Measurements from ENCODE around the gene ARMH3. TPM values are rescaled to one million over a fixed set of nuclear protein-coding genes. Genes with fewer than 3 reads are reported as not detected.

The ARMH3 gene
- polyA plus RNA-seq, 4 donors: 14.1 to 21.7 (median 18.1) TPM

DNA sequence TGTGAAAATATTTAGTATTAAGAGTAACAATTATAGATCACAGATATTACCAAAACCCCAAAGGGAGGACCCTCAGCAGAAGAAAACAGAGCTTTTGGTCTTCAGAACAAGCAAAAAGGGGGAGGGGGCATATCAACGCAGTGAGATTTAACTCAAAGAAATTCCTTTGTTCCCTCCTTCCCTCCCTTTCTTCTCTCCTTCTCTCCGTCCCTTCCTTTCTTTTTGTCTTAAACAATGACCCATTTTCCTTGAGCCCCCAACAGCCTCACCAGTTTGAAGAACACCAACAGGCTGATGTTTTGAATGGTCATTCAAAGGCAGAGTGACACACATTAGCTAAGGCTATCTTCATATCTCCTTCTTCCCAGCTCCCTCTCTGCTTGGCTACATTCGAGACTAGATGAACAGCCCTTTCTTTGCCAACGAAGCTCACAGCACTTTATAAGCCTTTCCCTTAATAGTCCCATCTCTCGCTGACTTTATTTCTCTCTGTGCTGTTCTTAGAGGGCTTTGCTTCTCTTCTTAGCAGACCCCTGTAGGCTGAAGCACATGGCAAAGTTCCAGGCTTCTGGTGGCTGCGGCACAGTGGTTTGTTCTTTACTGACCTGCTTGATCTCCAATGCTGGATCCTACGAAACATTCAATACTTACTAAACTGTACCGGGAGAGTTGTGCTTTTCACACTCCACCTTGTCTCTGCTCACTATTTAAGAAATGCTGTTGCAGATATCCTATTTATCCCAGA lies 136.8 kb downstream of the ARMH3 start:
- Histone ChIP-seq H3K36me3 (ENCODE audit: control insufficient read depth in 3 of 3, insufficient read depth in 2 of 3, low read depth in 1 of 3, low read length in 3 of 3) (no peaks in the 10 kb centered on the region), H3K9me3 (ENCODE audit: control insufficient read depth in 2 of 2, insufficient read depth in 1 of 2, low read depth in 1 of 2, low read length in 1 of 2) (no peaks in the 10 kb centered on the region), H3K4me1 (ENCODE audit: control insufficient read depth in 3 of 3, insufficient read depth in 2 of 3, low read depth in 1 of 3, low read length in 2 of 3) (no peaks in the 10 kb centered on the region), H3K4me3 (ENCODE audit: low read depth in 1 of 3, low read length in 3 of 3) (no peak overlapping the region), H3K27me3 (ENCODE audit: control insufficient read depth in 3 of 3, insufficient read depth in 3 of 3, low read length in 3 of 3) (no peaks in the 10 kb centered on the region), H3K27ac (ENCODE audit: low read depth in 1 of 3, low read length in 2 of 3) (no peak overlapping the region)
- no peak for FAIRE-seq
- WGBS, 3 donors: 89 to 94% (median 90%) methylated on average over 8 of the region's 8 CpGs
- DNase-seq: no peak

- no peak overlapping the region for H3K27ac ChIP-seq (ENCODE audit: low read depth in 1 of 3, low read length in 2 of 3)
- H3K9me3 ChIP-seq (ENCODE audit: control insufficient read depth in 2 of 2, insufficient read depth in 1 of 2, low read depth in 1 of 2, low read length in 1 of 2): no peaks in the 10 kb centered on the region
- FAIRE-seq (no peak), DNase-seq (no peak)
- no peak overlapping the region for H3K4me3 ChIP-seq (ENCODE audit: low read depth in 1 of 3, low read length in 3 of 3)
- no peaks in the 10 kb centered on the region for H3K4me1 ChIP-seq (ENCODE audit: control insufficient read depth in 3 of 3, insufficient read depth in 2 of 3, low read depth in 1 of 3, low read length in 2 of 3)
- H3K27me3 ChIP-seq (ENCODE audit: control insufficient read depth in 3 of 3, insufficient read depth in 3 of 3, low read length in 3 of 3): no peaks in the 10 kb centered on the region
- 91 to 100% (median 95%) methylated on average over 2 of the region's 2 CpGs for WGBS, 3 donors
- peaks cover 0 to 21% (median 0%) of the 10 kb centered on the region in 3 donors for H3K36me3 ChIP-seq (ENCODE audit: control insufficient read depth in 3 of 3, insufficient read depth in 2 of 3, low read depth in 1 of 3, low read length in 3 of 3)
These were observed 143.3 kb downstream of the ARMH3 start for GRCh38 chr10:101912561-101913179.

DNA sequence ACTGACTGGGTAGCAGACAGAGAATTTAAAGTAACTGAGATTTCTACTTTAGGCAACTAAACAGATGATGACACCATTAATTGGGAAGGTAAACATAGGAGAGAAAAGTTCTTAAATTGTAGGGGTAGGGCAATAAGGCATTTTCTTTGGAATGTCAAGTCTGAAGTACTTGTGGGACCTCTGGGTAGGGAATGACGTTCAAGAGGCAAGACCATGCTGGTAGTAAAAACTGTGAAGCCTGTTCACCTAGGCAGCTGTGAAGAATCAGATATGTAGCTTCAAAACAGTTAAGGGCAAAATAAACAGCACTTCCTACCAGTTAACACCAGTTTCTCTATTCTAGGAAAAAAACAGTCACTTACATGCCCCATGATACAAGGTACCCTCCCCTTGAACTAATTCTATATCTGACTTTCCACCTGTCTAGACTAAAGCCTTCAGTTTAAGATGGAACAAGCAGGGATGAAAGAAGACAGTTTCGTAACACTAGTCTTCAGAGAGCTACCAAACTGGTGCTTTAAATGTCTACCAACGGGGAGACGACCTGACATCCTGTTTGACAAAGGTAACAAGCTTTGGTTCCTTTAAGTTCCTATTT lies 149.3 kb downstream of the ARMH3 start:
- Histone ChIP-seq H3K36me3 (ENCODE audit: control insufficient read depth in 3 of 3, insufficient read depth in 2 of 3, low read depth in 1 of 3, low read length in 3 of 3) (peaks cover 3 to 21% (median 5%) of the 10 kb centered on the region in 3 donors), H3K4me3 (ENCODE audit: low read depth in 1 of 3, low read length in 3 of 3) (no peak overlapping the region), H3K27me3 (ENCODE audit: control insufficient read depth in 3 of 3, insufficient read depth in 3 of 3, low read length in 3 of 3) (no peaks in the 10 kb centered on the region), H3K4me1 (ENCODE audit: control insufficient read depth in 3 of 3, insufficient read depth in 2 of 3, low read depth in 1 of 3, low read length in 2 of 3) (no peaks in the 10 kb centered on the region), H3K9me3 (ENCODE audit: control insufficient read depth in 2 of 2, insufficient read depth in 1 of 2, low read depth in 1 of 2, low read length in 1 of 2) (no peaks in the 10 kb centered on the region), H3K27ac (ENCODE audit: low read depth in 1 of 3, low read length in 2 of 3) (no peak overlapping the region)
- 85 to 93% (median 89%) methylated on average over 4 of the region's 4 CpGs for WGBS, 3 donors
- FAIRE-seq: no peak
- no peak for DNase-seq

DNA sequence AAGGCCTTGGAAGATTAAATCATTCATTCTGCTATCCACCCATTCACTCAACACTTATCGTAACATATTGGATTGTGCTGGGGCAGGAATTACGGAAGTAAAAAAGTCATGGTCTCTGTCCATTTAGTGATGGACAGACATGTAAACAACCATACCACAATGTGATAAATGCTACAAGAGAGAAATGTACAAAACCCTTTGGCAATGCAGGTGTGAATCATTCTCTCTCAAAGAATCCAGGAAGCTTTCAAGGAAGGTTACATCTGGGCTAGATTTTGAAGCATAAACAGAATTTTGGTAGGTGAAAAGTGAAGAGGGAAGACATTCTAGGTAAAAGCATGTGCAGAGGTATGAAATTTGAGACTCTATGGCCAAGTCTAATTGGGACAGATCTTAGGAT lies 150.7 kb downstream of the ARMH3 start:
- DNase-seq (no peak), FAIRE-seq (no peak)
- Histone ChIP-seq H3K27ac (ENCODE audit: low read depth in 1 of 3, low read length in 2 of 3) (no peak overlapping the region), H3K4me1 (ENCODE audit: control insufficient read depth in 3 of 3, insufficient read depth in 2 of 3, low read depth in 1 of 3, low read length in 2 of 3) (no peaks in the 10 kb centered on the region), H3K27me3 (ENCODE audit: control insufficient read depth in 3 of 3, insufficient read depth in 3 of 3, low read length in 3 of 3) (no peaks in the 10 kb centered on the region), H3K9me3 (ENCODE audit: control insufficient read depth in 2 of 2, insufficient read depth in 1 of 2, low read depth in 1 of 2, low read length in 1 of 2) (no peaks in the 10 kb centered on the region), H3K36me3 (ENCODE audit: control insufficient read depth in 3 of 3, insufficient read depth in 2 of 3, low read depth in 1 of 3, low read length in 3 of 3) (peaks cover 5 to 15% (median 6%) of the 10 kb centered on the region in 3 donors), H3K4me3 (ENCODE audit: low read depth in 1 of 3, low read length in 3 of 3) (no peak overlapping the region)
- 97 to 100% (median 100%) methylated on average over 2 of the region's 2 CpGs for WGBS, 3 donors

GRCh38 chr10:101903827-101904550 lies 152.0 kb downstream of the ARMH3 start:
- WGBS, 3 donors: 67 to 87% (median 85%) methylated on average over 7 of the region's 7 CpGs
- Histone ChIP-seq H3K4me1 (ENCODE audit: control insufficient read depth in 3 of 3, insufficient read depth in 2 of 3, low read depth in 1 of 3, low read length in 2 of 3) (no peaks in the 10 kb centered on the region), H3K9me3 (ENCODE audit: control insufficient read depth in 2 of 2, insufficient read depth in 1 of 2, low read depth in 1 of 2, low read length in 1 of 2) (no peaks in the 10 kb centered on the region), H3K27ac (ENCODE audit: low read depth in 1 of 3, low read length in 2 of 3) (no peak overlapping the region), H3K4me3 (ENCODE audit: low read depth in 1 of 3, low read length in 3 of 3) (no peak overlapping the region), H3K27me3 (ENCODE audit: control insufficient read depth in 3 of 3, insufficient read depth in 3 of 3, low read length in 3 of 3) (no peaks in the 10 kb centered on the region), H3K36me3 (ENCODE audit: control insufficient read depth in 3 of 3, insufficient read depth in 2 of 3, low read depth in 1 of 3, low read length in 3 of 3) (peaks cover 5 to 15% (median 6%) of the 10 kb centered on the region in 3 donors)
- DNase-seq (peak in 1 of 2 donors; percentile 9), FAIRE-seq (no peak)

- DNase-seq (no peak), FAIRE-seq (no peak)
- H3K27me3 ChIP-seq (ENCODE audit: control insufficient read depth in 3 of 3, insufficient read depth in 3 of 3, low read length in 3 of 3): no peaks in the 10 kb centered on the region
- no peaks in the 10 kb centered on the region for H3K4me1 ChIP-seq (ENCODE audit: control insufficient read depth in 3 of 3, insufficient read depth in 2 of 3, low read depth in 1 of 3, low read length in 2 of 3)
- peaks cover 5 to 13% (median 6%) of the 10 kb centered on the region in 3 donors for H3K36me3 ChIP-seq (ENCODE audit: control insufficient read depth in 3 of 3, insufficient read depth in 2 of 3, low read depth in 1 of 3, low read length in 3 of 3)
- H3K9me3 ChIP-seq (ENCODE audit: control insufficient read depth in 2 of 2, insufficient read depth in 1 of 2, low read depth in 1 of 2, low read length in 1 of 2): no peaks in the 10 kb centered on the region
- H3K27ac ChIP-seq (ENCODE audit: low read depth in 1 of 3, low read length in 2 of 3): no peak overlapping the region
- WGBS, 3 donors: 94 to 99% (median 95%) methylated on average over 4 of the region's 4 CpGs
- H3K4me3 ChIP-seq (ENCODE audit: low read depth in 1 of 3, low read length in 3 of 3): no peak overlapping the region
These were observed 153.2 kb downstream of the ARMH3 start for GRCh38 chr10:101902820-101903145.

GRCh38 chr10:101902032-101902819 lies 153.7 kb downstream of the ARMH3 start:
- no peaks in the 10 kb centered on the region for H3K27me3 ChIP-seq (ENCODE audit: control insufficient read depth in 3 of 3, insufficient read depth in 3 of 3, low read length in 3 of 3)
- H3K27ac ChIP-seq (ENCODE audit: low read depth in 1 of 3, low read length in 2 of 3): no peak overlapping the region
- H3K4me3 ChIP-seq (ENCODE audit: low read depth in 1 of 3, low read length in 3 of 3): no peak overlapping the region
- peaks cover 5 to 13% (median 6%) of the 10 kb centered on the region in 3 donors for H3K36me3 ChIP-seq (ENCODE audit: control insufficient read depth in 3 of 3, insufficient read depth in 2 of 3, low read depth in 1 of 3, low read length in 3 of 3)
- FAIRE-seq (no peak), DNase-seq (no peak)
- no peaks in the 10 kb centered on the region for H3K4me1 ChIP-seq (ENCODE audit: control insufficient read depth in 3 of 3, insufficient read depth in 2 of 3, low read depth in 1 of 3, low read length in 2 of 3)
- 86 to 97% (median 94%) methylated on average over 7 of the region's 7 CpGs for WGBS, 3 donors
- no peaks in the 10 kb centered on the region for H3K9me3 ChIP-seq (ENCODE audit: control insufficient read depth in 2 of 2, insufficient read depth in 1 of 2, low read depth in 1 of 2, low read length in 1 of 2)

DNA sequence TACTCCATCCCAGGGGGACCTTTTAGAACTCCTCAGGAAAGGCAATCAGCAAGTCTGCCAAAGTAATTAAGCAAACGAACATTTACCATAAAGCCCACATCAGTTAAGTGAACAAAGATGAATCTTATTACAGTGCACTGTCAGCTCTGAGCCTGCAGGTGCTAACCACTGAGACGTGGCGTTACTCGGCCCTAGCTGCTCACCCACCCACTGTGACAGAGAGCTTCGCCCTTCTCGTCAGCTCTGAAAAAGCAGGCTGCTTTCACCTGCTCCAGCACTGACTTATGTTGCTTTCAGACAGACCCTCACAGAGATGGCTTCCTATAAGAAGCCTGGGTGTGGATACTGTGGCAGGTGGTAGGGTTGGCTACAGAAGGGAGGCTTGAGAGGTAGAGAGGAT lies 154.6 kb downstream of the ARMH3 start:
- no peak overlapping the region for H3K27ac ChIP-seq (ENCODE audit: low read depth in 1 of 3, low read length in 2 of 3)

More for the DNA sequence above, 154.6 kb downstream of the ARMH3 start:
- WGBS, 3 donors: 79 to 91% (median 87%) methylated on average over 6 of the region's 6 CpGs
- DNase-seq: no peak
- H3K4me1 ChIP-seq (ENCODE audit: control insufficient read depth in 3 of 3, insufficient read depth in 2 of 3, low read depth in 1 of 3, low read length in 2 of 3): no peaks in the 10 kb centered on the region
- no peaks in the 10 kb centered on the region for H3K9me3 ChIP-seq (ENCODE audit: control insufficient read depth in 2 of 2, insufficient read depth in 1 of 2, low read depth in 1 of 2, low read length in 1 of 2)
- no peak for FAIRE-seq
- H3K27me3 ChIP-seq (ENCODE audit: control insufficient read depth in 3 of 3, insufficient read depth in 3 of 3, low read length in 3 of 3): no peaks in the 10 kb centered on the region
- H3K36me3 ChIP-seq (ENCODE audit: control insufficient read depth in 3 of 3, insufficient read depth in 2 of 3, low read depth in 1 of 3, low read length in 3 of 3): peaks cover 5 to 15% (median 6%) of the 10 kb centered on the region in 3 donors
- no peak overlapping the region for H3K4me3 ChIP-seq (ENCODE audit: low read depth in 1 of 3, low read length in 3 of 3)
